K562 (cell line): Measurements from ENCODE around the gene HLA-B. TPM values are rescaled to one million over a fixed set of nuclear protein-coding genes. Genes with fewer than 3 reads are reported as not detected.

Experiments used
- CC2D1A ChIP-seq: fragments of 450-650 bp; IDR thresholded peaks from 2 replicates; pipeline ENCODE4 v1.6.1; 2017; ENCODE audit warnings: mild to moderate bottlenecking
- CREB3 ChIP-seq: fragments of 450-650 bp; conservative IDR thresholded peaks from 2 replicates; pipeline ENCODE4 v1.6.1; 2016; ENCODE audit warnings: missing genetic modification characterization, low read depth, mild to moderate bottlenecking, missing compliant biosample characterization, moderate library complexity
- DEAF1 ChIP-seq: fragments of 450-650 bp; formaldehyde crosslinking; IDR thresholded peaks from 2 replicates; pipeline ENCODE4 v1.4.0; 2020; ENCODE audit warnings: mild to moderate bottlenecking, moderate library complexity
- DMBX1 ChIP-seq: fragments of 250-450 bp; sonication (Bioruptor Pico); IDR thresholded peaks from 2 replicates; pipeline ENCODE4 v1.8.0; 2022; ENCODE audit warnings: inconsistent platforms, mild to moderate bottlenecking, moderate library complexity, borderline replicate concordance
- ELK3 ChIP-seq: fragments of 450-650 bp; formaldehyde crosslinking; IDR thresholded peaks from 2 replicates; pipeline ENCODE4 v1.4.0; 2020; ENCODE audit warnings: mild to moderate bottlenecking
- HNRNPL ChIP-seq: fragments of 200-400 bp; formaldehyde crosslinking; IDR thresholded peaks from 2 replicates; pipeline ENCODE4 v1.6.1; 2017; ENCODE audit warnings: low read depth, mild to moderate bottlenecking, low read length
- ILF3 ChIP-seq: fragments of 450-650 bp; IDR thresholded peaks from 2 replicates; pipeline ENCODE4 v1.6.1; 2018; ENCODE audit warnings: antibody characterized with exemption, mild to moderate bottlenecking, moderate library complexity, borderline replicate concordance
- MXI1 ChIP-seq: IDR thresholded peaks from 2 replicates; pipeline ENCODE4 v1.6.1; 2011; ENCODE audit warnings: low read depth, mild to moderate bottlenecking, improper control_type of control experiment, low read length
- PTTG1 ChIP-seq: fragments of 450-650 bp; IDR thresholded peaks from 2 replicates; pipeline ENCODE4 v1.6.1; 2016; ENCODE audit warnings: low read depth, mild to moderate bottlenecking, missing genetic modification characterization, missing compliant biosample characterization
- PURB ChIP-seq: sonication (generic); formaldehyde crosslinking; IDR thresholded peaks from 2 replicates; pipeline ENCODE4 v1.9.0; 2021; ENCODE audit warnings: low read depth, mild to moderate bottlenecking, missing genetic modification reagents
- RBM25 ChIP-seq: fragments of 200-400 bp; formaldehyde crosslinking; IDR thresholded peaks from 2 replicates; pipeline ENCODE4 v1.6.1; 2018; ENCODE audit warnings: low read length, low read depth, moderate library complexity; ENCODE audit not compliant: severe bottlenecking
- SMAD1 ChIP-seq: fragments of 150-350 bp; IDR thresholded peaks from 2 replicates; pipeline ENCODE4 v1.6.1; 2014; ENCODE audit warnings: low read length, low read depth; ENCODE audit not compliant: partially characterized antibody
- SP2 ChIP-seq: IDR thresholded peaks from 2 replicates; pipeline ENCODE4 v1.6.1; 2011; ENCODE audit warnings: mild to moderate bottlenecking, low read depth, low read length, moderate library complexity; ENCODE audit not compliant: poor library complexity, severe bottlenecking; ENCODE audit errors: extremely low read depth
- STAG1 ChIP-seq: sonication (generic); formaldehyde crosslinking; IDR thresholded peaks from 2 replicates; pipeline ENCODE4 v1.5.0; 2020; ENCODE audit warnings: missing genetic modification reagents, borderline replicate concordance
- ZBTB33 ChIP-seq: sonication (generic); formaldehyde crosslinking; IDR thresholded peaks from 2 replicates; pipeline ENCODE4 v1.8.1; 2023; ENCODE audit warnings: mild to moderate bottlenecking, missing genetic modification reagents
- ZNF740 ChIP-seq, 3 experiments: fragments of 200-800 bp in 1 of 3; sonication (Bioruptor generic) in 1 of 3; sonication (generic) in 1 of 3; formaldehyde crosslinking in 1 of 3; IDR thresholded peaks; 2 replicates each; pipeline versions ENCODE4 v1.6.1 to v1.8.0; 2016 to 2022; ENCODE audit warnings: mild to moderate bottlenecking in 2 of 3, missing compliant biosample characterization in 2 of 3, missing genetic modification characterization in 2 of 3, missing genetic modification reagents in 1 of 3
- polyA plus RNA-seq, 8 experiments: library from polyadenylated mRNA; depleted of rRNA in 4 of 8; stranded (reverse) in 5 of 8; unstranded in 3 of 8; fragments of >200 nt; fragmentation: Nextera tagmentation in 2 of 8; fragmentation: Illumina TruSeq in 1 of 8; extraction: Ambion mirVana in 2 of 8; extraction: Trizol in 1 of 8; gene quantifications; 2 replicates each; pipeline versions ENCODE4 v1.2.1 to v1.2.3, GENCODE V29; 2011 to 2014; ENCODE audit warnings: inconsistent platforms in 1 of 8, missing spikeins in 1 of 8
- total RNA-seq, 7 experiments: library from RNA; depleted of rRNA in 6 of 7; stranded (reverse); fragments of >200 nt in 6 of 7; fragmentation: Illumina TruSeq in 2 of 7; extraction: Trizol in 2 of 7; gene quantifications; 2 replicates each; pipeline versions ENCODE4 v1.2.1 to v1.2.3, GENCODE V29; 2011 to 2021; ENCODE audit warnings: low replicate concordance in 1 of 7

HLA-B gene
- total and polyA plus RNA-seq, 9 of the 15 experiments (the other 6 are each of a cell fraction or from before 2014, with no cell fraction given): 0.07 to 9.7 (median 0.65) TPM; not detected in 2

GRCh38 chr6:31399589-31400466, 42.8 kb upstream of the HLA-B start (continued):
- TF ChIP-seq DMBX1 (CRISPR knock-in tag) (no peak), PTTG1 (tag) (no peak), HNRNPL (no peak), SMAD1 (peak; percentile 45), ILF3 (0 out of 2 replicates have a peak, but pooled peaks have one; percentile 72), SP2 (no peak), ZNF740 (CRISPR knock-in tag; IDR thresholded peaks at IDR 0.05) (peak; percentile 55; the same call in 1 of the 2 replicates), ZNF740 (tag; IDR thresholded peaks at IDR 0.05) (0 out of 4 replicates have a peak, but pooled peaks of 1 of the 2 experiments have one; percentile 31), PURB (CRISPR knock-in tag) (no peak), CREB3 (tag) (no peak; the same call in 1 of the 2 replicates), DEAF1 (CRISPR knock-in tag) (peak; percentile 68), MXI1 (no peak), CC2D1A (peak; percentile 77), RBM25 (no peak), ELK3 (no peak), ZBTB33 (CRISPR knock-in tag) (peak; percentile 37; the same call in 1 of the 2 replicates), STAG1 (CRISPR knock-in tag) (no peak)
